Measurements from ENCODE around the gene KIF1A. TPM values are rescaled to one million over a fixed set of nuclear protein-coding genes. Genes with fewer than 3 reads are reported as not detected.

The KIF1A gene
- total RNA-seq, 1 donor from 2014 or later = 4.7 TPM

DNA sequence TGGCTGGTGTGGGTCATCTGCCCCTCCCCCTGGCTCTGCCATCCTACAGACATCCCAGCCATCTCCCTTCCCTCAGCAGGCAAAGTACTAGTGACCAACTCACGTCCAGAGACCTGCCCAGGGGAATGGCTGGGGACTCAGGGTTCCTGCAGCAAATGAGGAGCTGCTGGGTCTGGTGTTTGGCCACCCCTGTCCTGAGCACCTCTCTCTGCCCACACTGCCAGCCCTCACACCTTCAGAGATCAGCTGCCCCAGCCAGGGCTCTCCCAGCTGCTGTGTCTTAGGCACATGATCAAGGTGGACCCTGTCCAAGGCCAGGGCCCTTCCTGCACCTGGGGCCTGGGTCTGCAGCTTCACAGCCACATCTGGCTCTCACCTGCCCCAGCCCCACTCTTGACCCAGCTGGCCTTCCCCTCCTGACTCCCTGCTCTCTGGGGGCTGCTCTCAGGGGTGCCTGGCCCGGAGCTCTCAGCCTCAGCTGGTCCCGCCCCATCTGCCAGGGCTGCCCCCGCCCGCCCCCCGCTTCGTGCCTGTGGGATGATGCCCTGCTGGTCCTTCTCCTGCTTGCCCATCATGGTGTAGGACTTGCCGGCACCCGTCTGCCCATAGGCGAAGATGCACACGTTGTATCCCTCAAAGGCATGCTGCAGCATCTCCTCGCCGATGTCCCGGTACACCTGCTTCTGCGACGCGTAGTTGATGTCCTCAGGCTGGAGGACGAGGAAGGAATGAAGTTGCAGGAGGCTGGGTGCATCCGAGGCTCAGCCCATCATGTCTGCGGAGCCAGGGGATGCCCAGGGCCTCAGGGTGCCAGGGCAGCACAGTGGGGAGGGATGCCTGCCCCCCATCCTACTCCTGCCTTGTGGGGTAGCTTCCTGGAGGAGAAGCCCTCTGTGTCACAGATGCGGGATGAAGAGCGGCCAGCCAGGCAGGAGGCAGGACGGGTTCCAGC lies 32.2 kb downstream of the KIF1A start:
- Histone ChIP-seq H3K9ac (ENCODE audit: low read depth in 1 of 3, low read length in 3 of 3) (no peak overlapping the region), H3K9me3 (ENCODE audit: control insufficient read depth in 3 of 3, low read length in 3 of 3) (no peaks in the 10 kb centered on the region), H3K36me3 (ENCODE audit: control insufficient read depth in 3 of 3, insufficient read depth in 3 of 3, low read length in 3 of 3) (no peaks in the 10 kb centered on the region), H3K27me3 (ENCODE audit: control insufficient read depth in 3 of 3, insufficient read depth in 3 of 3, low read length in 3 of 3) (peaks cover 9 to 42% (median 25%) of the 10 kb centered on the region in 3 donors), H3K27ac (ENCODE audit: low read depth, low read length) (no peak overlapping the region), H3K4me1 (ENCODE audit: control insufficient read depth in 3 of 3, insufficient read depth in 3 of 3, low read length in 3 of 3) (no peaks in the 10 kb centered on the region), H3K4me3 (ENCODE audit: low read length in 3 of 3) (no peak overlapping the region)

- no peak overlapping the region for H3K9ac ChIP-seq (ENCODE audit: low read depth in 1 of 3, low read length in 3 of 3)
- H3K36me3 ChIP-seq (ENCODE audit: control insufficient read depth in 3 of 3, insufficient read depth in 3 of 3, low read length in 3 of 3) = no peaks in the 10 kb centered on the region
- peaks cover 9 to 45% (median 28%) of the 10 kb centered on the region in 3 donors for H3K27me3 ChIP-seq (ENCODE audit: control insufficient read depth in 3 of 3, insufficient read depth in 3 of 3, low read length in 3 of 3)
- H3K4me1 ChIP-seq (ENCODE audit: control insufficient read depth in 3 of 3, insufficient read depth in 3 of 3, low read length in 3 of 3) = no peaks in the 10 kb centered on the region
- no peak overlapping the region for H3K27ac ChIP-seq (ENCODE audit: low read depth, low read length)
- no peak overlapping the region for H3K4me3 ChIP-seq (ENCODE audit: low read length in 3 of 3)
- no peaks in the 10 kb centered on the region for H3K9me3 ChIP-seq (ENCODE audit: control insufficient read depth in 3 of 3, low read length in 3 of 3)
Measured at GRCh38 chr2:240786871-240787311, 33.1 kb downstream of the KIF1A start.

GRCh38 chr2:240786355-240786841 lies 33.6 kb downstream of the KIF1A start:
- Histone ChIP-seq H3K36me3 (ENCODE audit: control insufficient read depth in 3 of 3, insufficient read depth in 3 of 3, low read length in 3 of 3) (no peaks in the 10 kb centered on the region), H3K9me3 (ENCODE audit: control insufficient read depth in 3 of 3, low read length in 3 of 3) (no peaks in the 10 kb centered on the region), H3K4me3 (ENCODE audit: low read length in 3 of 3) (no peak overlapping the region), H3K27ac (ENCODE audit: low read depth, low read length) (no peak overlapping the region), H3K4me1 (ENCODE audit: control insufficient read depth in 3 of 3, insufficient read depth in 3 of 3, low read length in 3 of 3) (no peaks in the 10 kb centered on the region), H3K9ac (ENCODE audit: low read depth in 1 of 3, low read length in 3 of 3) (no peak overlapping the region), H3K27me3 (ENCODE audit: control insufficient read depth in 3 of 3, insufficient read depth in 3 of 3, low read length in 3 of 3) (peaks cover 9 to 47% (median 31%) of the 10 kb centered on the region in 3 donors)

GRCh38 chr2:240785424-240786335 lies 34.3 kb downstream of the KIF1A start:
- Histone ChIP-seq H3K36me3 (ENCODE audit: control insufficient read depth in 3 of 3, insufficient read depth in 3 of 3, low read length in 3 of 3) (no peaks in the 10 kb centered on the region), H3K9me3 (ENCODE audit: control insufficient read depth in 3 of 3, low read length in 3 of 3) (no peaks in the 10 kb centered on the region), H3K9ac (ENCODE audit: low read depth in 1 of 3, low read length in 3 of 3) (no peak overlapping the region), H3K27me3 (ENCODE audit: control insufficient read depth in 3 of 3, insufficient read depth in 3 of 3, low read length in 3 of 3) (peaks cover 9 to 47% (median 31%) of the 10 kb centered on the region in 3 donors), H3K4me3 (ENCODE audit: low read length in 3 of 3) (no peak overlapping the region), H3K27ac (ENCODE audit: low read depth, low read length) (no peak overlapping the region), H3K4me1 (ENCODE audit: control insufficient read depth in 3 of 3, insufficient read depth in 3 of 3, low read length in 3 of 3) (no peaks in the 10 kb centered on the region)

DNA sequence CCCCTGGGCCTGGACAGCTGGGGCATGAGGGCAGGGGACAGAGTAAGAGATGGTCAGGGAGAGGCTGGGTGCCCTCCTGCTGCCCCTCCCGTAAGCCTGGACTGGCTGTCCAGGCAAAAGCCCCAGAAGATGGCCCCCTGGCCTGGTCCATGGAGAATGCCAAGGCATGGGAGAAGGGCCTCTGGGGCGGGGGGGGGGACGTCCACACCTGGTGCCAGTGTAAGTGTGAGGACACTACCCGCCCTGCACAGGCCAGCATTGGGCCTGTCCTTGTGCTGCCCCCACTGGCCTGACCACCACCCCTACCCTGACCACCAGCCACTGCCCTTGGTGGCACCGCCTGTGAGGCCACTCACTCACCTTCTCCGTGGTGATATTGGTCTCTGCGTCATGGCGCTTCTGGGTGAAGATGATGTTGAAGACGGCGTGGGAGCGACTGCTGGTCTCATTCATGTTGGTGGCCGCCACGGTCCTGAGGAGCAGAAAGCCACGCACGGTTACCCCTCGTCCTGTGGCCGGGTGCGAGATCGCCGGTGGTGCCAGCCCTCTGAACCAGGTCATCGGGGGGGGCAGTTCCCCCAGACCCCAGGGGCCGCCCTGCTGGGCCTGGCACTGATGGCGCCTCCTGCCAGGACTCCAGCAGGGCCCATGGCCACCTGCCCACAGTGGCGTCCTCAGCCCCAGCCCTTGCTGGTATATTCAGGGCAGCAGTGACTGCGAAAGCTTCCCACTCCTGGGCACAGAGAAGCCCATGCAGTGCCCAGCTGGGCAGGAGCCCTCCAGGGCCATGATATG lies 35.2 kb downstream of the KIF1A start:
- Histone ChIP-seq H3K9me3 (ENCODE audit: control insufficient read depth in 3 of 3, low read length in 3 of 3) (no peaks in the 10 kb centered on the region), H3K36me3 (ENCODE audit: control insufficient read depth in 3 of 3, insufficient read depth in 3 of 3, low read length in 3 of 3) (no peaks in the 10 kb centered on the region), H3K4me3 (ENCODE audit: low read length in 3 of 3) (no peak overlapping the region), H3K27me3 (ENCODE audit: control insufficient read depth in 3 of 3, insufficient read depth in 3 of 3, low read length in 3 of 3) (peaks cover 16 to 53% (median 39%) of the 10 kb centered on the region in 3 donors), H3K27ac (ENCODE audit: low read depth, low read length) (no peak overlapping the region), H3K9ac (ENCODE audit: low read depth in 1 of 3, low read length in 3 of 3) (no peak overlapping the region), H3K4me1 (ENCODE audit: control insufficient read depth in 3 of 3, insufficient read depth in 3 of 3, low read length in 3 of 3) (no peaks in the 10 kb centered on the region)

DNA sequence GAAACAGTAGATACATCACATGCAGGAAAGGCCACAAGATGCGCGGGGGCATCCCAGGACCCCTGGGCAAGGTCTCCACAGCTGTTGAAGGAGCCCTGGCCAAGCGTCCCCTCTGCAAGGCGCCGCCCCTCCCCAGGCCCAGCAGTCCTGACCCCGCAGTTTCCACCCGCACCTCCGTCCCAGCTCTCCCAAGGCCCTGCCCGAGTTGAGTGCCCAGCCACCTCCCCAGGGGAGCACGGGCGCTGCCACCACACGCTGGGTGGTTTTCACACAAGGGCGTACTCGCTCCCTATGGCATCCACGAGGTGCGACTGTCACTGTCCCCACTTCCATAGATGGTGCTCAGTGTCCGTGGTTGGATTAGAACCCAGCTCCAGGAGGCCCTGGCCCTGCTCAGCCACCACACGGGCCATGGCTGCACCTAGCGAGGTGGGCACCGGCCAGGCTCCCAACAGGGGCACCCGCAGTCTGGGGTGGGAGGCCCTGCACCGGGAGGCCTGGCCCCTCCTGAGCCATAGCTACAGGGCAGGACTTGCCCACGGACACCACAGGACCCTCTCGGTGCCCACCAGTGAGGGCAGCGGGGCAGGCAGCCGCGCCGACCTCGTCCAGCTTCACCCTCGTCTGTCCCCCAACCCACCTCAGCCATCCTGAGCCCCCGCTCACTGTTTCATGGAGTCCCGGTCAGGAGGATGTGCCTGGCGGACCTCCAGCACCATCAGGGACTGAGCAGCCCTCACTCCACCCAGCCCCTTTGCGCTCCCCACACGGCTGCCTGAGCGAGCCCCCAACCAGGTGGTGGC lies 36.0 kb downstream of the KIF1A start:
- Histone ChIP-seq H3K9ac (ENCODE audit: low read depth in 1 of 3, low read length in 3 of 3) (no peak overlapping the region), H3K27ac (ENCODE audit: low read depth, low read length) (no peak overlapping the region), H3K4me1 (ENCODE audit: control insufficient read depth in 3 of 3, insufficient read depth in 3 of 3, low read length in 3 of 3) (no peaks in the 10 kb centered on the region), H3K36me3 (ENCODE audit: control insufficient read depth in 3 of 3, insufficient read depth in 3 of 3, low read length in 3 of 3) (no peaks in the 10 kb centered on the region), H3K9me3 (ENCODE audit: control insufficient read depth in 3 of 3, low read length in 3 of 3) (no peaks in the 10 kb centered on the region), H3K27me3 (ENCODE audit: control insufficient read depth in 3 of 3, insufficient read depth in 3 of 3, low read length in 3 of 3) (peaks cover 23 to 61% (median 45%) of the 10 kb centered on the region in 3 donors), H3K4me3 (ENCODE audit: low read length in 3 of 3) (no peak overlapping the region)

- Histone ChIP-seq H3K9me3 (ENCODE audit: control insufficient read depth in 3 of 3, low read length in 3 of 3) (no peaks in the 10 kb centered on the region), H3K4me1 (ENCODE audit: control insufficient read depth in 3 of 3, insufficient read depth in 3 of 3, low read length in 3 of 3) (no peaks in the 10 kb centered on the region), H3K27ac (ENCODE audit: low read depth, low read length) (no peak overlapping the region), H3K36me3 (ENCODE audit: control insufficient read depth in 3 of 3, insufficient read depth in 3 of 3, low read length in 3 of 3) (no peaks in the 10 kb centered on the region), H3K27me3 (ENCODE audit: control insufficient read depth in 3 of 3, insufficient read depth in 3 of 3, low read length in 3 of 3) (peaks cover 20 to 65% (median 46%) of the 10 kb centered on the region in 3 donors), H3K4me3 (ENCODE audit: low read length in 3 of 3) (no peak overlapping the region), H3K9ac (ENCODE audit: low read depth in 1 of 3, low read length in 3 of 3) (no peak overlapping the region)
Measured at GRCh38 chr2:240782886-240783818, 36.9 kb downstream of the KIF1A start.

DNA sequence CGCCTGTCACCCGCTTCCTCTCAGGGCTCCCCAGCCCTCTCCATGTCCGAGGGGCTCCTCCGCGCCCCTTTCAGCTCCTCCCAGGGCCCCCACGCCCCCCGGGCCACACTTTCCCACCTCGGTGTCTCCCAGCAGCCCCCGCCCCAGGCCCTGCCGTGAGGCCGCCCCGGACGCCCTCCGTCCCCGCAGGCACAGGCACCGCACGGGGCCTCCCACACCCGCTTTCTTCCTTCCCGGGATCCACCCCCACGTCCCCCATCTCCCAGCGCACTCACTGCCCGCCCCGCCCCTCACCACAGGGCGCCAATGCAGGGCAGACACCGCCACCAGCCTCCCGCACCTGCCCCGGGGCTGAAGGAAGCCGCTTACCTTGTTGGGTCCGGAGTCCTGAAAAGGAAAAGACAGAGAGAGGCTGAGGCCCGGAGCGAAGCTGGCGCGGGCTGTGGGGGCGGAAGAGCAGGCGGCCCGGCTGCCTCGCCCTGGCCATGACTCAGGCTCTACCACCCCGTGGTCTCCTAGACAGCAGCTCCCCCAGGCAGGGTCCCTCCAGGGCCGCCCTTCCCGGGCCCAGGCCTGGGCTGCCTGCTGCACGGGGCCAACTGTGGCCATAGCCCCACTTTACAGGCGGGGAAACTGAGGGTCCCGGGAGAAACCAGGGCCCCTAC lies 37.7 kb downstream of the KIF1A start:
- Histone ChIP-seq H3K4me1 (ENCODE audit: control insufficient read depth in 3 of 3, insufficient read depth in 3 of 3, low read length in 3 of 3) (no peaks in the 10 kb centered on the region), H3K9ac (ENCODE audit: low read depth in 1 of 3, low read length in 3 of 3) (no peak overlapping the region), H3K4me3 (ENCODE audit: low read length in 3 of 3) (no peak overlapping the region), H3K9me3 (ENCODE audit: control insufficient read depth in 3 of 3, low read length in 3 of 3) (no peaks in the 10 kb centered on the region), H3K27me3 (ENCODE audit: control insufficient read depth in 3 of 3, insufficient read depth in 3 of 3, low read length in 3 of 3) (peaks cover 19 to 69% (median 47%) of the 10 kb centered on the region in 3 donors), H3K36me3 (ENCODE audit: control insufficient read depth in 3 of 3, insufficient read depth in 3 of 3, low read length in 3 of 3) (no peaks in the 10 kb centered on the region), H3K27ac (ENCODE audit: low read depth, low read length) (no peak overlapping the region)
